COR-L47 (cell line): ENCODE measurements around the gene LTBP2.

Source experiments
- DNase-seq: peaks from one replicate; lab custom pipeline; 2025; lab: John Stamatoyannopoulos, UW

LTBP2 gene

DNA sequence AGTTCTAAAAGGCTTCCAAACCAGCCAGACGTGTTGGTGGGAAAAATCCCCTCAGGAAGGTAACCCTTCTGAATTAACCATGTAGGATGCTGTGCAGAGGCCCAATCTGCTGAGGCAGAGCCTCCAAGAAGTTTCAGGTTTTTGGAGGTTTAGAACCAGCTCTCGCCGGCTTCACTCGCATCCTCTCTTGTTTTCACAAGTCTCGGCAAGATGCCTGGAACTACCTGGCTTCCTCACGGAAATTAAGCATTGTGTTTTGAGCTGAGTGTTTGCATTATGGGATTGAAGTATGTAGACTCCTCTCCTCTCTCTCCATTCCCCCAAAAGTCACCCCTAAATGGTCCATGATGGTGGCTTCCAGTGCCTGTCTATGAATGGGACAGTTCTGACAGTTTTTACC, 20.6 kb downstream of the LTBP2 start:
- DNase-seq, result no peak

DNA sequence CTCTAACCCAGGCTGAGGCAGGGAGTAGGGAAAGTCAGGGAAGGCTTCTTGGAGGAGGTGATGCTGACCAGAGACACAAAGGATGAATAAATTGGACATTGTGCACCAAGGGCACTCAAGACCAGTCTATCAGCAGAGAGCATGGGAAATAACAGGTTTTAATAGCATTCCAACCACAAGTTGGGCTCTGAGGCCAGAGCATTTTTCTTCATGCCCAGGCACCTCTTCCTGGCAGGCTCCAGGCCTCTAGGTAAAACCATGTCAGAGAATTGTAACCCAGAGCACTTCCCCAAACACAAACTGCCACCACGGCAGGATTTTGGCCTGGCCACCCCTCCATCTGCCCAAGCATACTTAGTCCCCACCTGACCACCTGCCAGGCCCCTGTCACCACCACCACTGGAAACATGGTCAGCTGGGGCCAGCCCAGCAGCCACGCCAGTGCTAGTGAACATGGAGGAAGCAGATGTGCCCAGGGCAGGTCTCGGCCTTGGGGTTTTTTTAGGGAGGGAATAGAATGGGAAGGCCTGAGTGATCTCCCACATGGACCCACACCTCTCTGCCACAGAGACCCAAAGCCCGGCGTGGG, 22.7 kb downstream of the LTBP2 start:
- no peak for DNase-seq

DNA sequence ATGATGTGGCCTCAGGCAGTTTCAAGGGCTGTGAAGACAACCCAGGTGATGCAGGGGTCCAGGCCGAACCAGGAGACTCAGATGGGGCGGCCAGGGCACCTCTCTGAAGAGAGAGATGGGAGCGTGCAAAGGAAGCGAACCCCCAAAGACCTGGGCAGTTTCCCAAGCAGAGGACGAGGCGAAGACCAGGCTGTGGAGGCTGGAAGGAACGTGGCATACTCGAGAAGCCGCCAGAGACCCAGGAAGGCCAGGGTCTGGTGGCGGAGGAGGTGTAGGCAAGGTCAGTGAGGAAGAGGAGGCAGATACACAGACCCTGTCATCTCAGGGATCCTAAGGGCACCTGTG, 24.7 kb downstream of the LTBP2 start:
- no peak for DNase-seq

DNA sequence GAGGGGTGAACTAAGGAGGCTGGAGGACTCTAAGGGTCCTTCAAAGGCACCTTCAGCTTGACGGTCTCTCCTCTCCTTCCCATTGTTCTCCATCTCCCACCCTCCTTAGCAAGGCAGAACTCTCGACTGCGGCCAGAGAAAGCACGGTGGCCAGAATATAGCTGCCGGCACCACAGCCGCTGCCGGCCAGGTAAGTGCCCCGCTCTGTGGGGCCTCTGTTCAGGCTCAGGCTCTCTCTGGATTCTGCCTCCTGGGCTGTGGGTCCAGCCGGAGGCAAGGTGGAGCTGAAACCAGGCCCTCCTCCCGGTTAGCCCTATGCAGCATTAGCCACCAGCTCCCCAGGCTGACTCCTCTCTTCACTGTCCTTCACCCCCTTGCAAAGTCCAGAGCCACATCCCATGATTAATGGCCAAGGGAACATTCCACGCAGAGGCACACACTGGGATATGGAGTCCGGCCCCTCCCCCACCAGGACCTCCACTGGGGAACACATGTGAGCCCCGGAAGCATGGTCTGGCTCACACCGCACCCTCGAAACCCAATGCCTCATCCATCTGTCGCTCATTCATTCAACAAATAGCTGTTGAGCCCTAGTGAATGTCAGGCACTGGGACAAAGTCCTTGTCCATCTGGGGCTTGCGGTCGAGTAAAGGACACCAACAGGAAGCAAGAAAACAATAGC, 25.2 kb downstream of the LTBP2 start:
- no peak for DNase-seq

DNA sequence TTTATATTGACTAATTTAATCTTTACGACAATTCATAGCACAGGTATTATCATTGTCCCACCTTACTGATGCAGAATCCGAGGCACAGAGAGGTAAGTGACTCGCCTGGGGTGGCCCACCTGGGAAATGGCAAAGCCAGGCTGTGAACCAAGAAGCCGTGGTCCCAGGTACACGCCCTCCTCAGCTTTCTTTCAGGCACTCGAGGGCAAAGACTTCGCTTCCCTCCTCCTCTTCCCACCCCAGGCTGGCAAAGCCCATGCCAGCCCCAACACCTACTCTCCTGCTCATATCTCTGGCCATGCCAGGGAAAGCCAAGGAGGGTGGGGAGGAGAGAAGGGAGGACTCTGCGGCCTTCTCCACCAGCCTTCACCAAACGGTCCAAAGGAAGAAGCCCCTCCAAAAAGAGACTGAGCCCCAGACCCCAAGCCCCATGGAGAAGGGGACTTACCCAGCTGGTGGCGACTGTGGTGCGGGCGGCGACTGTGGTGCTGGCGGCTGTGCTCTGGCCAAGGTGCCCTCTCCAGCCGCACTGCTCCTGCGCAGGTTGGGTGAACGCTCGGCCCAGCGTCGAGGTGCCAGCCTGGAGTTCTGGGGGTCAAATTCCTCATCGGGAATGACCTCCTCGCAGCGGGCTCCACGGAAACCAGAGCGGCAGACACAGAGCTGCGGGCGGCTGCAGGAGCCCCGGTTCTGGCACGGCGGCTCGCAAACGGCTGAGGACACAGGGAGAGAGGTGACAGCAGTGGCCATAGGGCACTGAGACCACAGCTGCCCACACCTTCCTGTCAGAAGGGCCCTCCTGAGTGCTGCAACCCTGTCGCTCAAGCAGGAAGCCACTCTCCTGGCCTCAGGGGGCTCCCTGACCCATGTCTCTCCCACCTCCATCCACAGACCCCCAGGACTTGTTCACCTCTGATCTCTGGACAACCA, 26.4 kb downstream of the LTBP2 start:
- no peak for DNase-seq

- no peak for DNase-seq
These were observed 27.1 kb downstream of the LTBP2 start for GRCh38 chr14:74584951-74585350.

DNA sequence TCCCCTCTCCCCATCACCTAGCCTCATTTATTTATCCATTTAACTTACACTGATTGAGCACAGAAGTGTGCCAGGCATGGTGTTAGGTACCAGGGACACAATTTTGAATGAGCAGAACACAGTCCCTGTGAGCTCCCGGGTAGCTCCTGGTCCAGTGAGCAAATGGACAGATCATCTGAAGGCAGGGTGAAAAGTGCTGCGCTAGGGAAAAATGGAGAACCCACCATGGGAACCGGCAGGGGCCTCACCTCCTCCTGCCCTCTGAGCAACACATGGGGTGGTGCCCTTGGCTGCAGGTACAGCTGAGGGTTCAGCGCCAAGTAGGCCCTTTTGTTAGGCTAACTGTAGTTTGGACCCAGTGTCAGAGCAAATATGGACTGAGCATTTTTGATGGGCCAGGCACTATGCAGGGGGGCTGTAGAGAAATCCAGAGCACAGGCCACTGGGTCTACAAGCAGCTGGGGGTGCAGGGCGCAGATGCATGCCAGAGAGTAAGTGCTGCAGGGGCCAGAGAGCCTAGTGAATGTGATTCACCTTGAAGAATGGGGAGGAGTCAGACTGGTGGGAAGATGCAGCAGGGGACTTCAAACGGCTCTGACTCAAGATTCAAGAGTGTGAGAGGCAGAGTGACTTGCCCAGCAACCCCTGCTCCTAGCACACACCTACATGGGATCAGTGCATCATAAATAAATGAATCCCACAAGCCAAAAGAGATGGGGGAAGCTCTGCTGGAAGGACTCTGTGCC, 28.2 kb downstream of the LTBP2 start:
- no peak for DNase-seq

DNA sequence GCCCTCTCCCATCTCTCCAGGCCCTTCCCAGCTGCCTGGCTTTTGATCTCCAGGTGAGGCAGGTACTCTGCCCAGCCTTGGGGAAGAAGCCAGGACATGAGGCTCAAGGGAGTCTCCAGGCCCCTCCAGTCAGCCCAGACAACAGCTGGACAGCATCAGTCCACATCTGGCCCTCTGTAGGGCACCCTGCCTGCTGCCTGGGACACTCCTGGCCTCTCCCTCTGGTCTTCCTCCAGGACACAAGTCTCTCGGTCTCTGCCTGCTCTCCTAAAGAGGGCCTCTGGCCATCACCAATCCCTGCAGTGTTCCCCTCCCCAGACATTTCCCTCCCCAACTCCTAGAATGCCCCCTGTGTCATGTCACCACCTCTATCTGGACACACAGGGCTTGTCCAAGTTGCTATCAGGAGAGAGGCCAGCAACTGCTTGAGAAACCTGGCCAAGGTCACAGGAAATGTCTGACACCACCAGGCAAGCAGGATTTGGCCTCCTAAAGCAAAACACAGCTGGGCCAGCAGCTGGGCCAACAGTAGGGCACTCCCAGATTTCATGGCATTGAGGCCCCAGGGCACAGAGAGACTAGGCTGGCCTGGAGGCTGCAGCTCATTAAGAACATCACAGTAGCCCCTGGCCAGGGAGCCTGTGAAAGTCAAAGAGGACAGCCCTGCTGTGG, 29.0 kb downstream of the LTBP2 start:
- DNase-seq, result no peak

DNA sequence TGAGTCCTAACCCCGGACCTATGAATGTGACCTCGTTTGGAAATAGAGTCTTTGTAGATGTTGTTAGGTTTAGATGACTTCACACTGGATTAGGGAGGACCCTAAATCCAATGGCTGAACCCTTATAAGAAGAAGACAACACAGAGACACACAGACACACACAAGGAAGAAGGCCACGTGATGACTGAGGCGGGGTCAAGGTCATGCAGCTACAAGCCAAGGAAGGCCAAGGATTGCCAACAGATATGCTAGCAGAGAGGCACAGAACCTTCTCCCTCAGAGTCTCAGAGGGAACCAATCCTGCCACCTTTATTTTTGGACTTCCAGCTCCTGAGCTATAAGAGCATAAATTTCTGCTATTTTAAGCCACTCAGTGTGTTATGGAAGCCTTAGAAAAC, 31.8 kb downstream of the LTBP2 start:
- DNase-seq, result no peak

DNA sequence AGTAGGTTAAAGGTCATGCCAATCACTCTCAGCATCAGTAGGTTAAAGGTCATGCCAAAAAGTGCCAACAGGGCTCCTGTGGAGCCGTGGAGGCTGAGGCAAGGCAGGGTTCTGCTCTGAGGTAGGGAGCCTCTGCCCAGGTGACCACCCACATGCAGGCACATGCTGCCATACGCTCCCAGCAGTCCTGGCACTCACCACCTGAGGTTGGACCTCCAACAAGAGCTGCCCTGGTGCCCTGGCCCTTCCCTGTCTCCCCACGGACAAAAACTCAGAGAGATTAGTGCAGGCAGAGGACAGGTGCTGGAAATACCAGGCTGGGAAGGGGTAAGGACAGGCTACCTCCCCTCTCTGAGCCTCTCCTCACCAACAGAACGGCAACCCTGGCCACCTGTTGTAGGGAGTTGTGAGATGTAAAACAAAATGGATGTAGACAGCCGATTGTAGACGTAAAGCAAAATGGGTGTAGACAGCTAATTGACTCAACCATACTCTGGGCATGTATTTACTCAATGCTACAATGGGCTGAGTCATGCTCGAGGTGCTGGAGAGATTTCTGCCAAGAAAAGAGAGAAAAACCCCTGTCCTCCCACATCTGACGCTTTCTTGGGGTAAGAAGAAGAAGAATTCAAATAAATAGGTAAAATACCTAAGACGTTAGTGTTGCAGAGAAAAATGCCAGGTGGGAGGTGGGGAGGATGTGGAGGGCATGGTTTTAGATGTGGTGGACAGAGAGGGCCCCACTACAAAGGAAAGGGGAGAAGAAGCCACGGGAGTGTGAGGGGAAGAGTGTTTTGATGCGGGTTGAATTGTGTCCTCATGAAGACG, 32.4 kb downstream of the LTBP2 start:
- no peak for DNase-seq

DNA sequence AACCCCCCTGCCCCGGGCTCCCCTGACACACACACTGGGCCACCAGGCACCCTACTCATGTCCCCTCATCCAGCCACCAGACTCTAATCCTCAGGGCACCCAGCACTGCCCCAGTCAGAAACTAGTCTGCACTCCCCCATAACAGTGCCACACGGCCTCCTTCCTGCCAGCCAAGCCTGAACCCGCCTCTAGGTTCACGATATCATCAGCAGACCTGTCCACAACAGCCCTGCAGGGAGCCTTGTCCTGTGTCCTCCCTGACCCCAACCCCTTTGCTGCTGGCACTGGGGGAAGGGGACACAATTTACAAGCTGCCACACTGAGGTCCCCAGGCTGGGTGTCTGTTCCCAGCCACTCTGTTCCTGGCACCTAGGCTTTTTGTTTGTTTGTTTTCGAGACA, 33.6 kb downstream of the LTBP2 start:
- no peak for DNase-seq

DNA sequence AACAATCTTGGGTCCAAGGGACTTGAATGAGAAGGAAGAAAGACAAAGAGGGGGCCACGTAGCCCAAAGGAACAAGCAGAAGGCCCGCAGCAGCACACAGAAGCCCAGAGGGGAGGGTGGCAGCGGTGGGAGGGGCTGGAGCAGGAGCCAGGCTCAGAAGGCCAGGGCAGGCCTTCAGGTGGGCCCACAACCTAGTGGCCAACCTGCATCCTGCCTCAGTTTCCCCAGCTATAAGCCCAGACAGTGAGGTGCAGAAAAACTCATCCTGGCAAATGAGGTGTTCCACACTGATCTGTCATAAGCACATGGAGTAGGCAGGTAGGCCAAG, 34.1 kb downstream of the LTBP2 start:
- no peak for DNase-seq

- DNase-seq, result no peak
These were observed 34.6 kb downstream of the LTBP2 start for GRCh38 chr14:74577247-74577947.

GRCh38 chr14:74575936-74576335, 36.1 kb downstream of the LTBP2 start:
- no peak for DNase-seq

DNA sequence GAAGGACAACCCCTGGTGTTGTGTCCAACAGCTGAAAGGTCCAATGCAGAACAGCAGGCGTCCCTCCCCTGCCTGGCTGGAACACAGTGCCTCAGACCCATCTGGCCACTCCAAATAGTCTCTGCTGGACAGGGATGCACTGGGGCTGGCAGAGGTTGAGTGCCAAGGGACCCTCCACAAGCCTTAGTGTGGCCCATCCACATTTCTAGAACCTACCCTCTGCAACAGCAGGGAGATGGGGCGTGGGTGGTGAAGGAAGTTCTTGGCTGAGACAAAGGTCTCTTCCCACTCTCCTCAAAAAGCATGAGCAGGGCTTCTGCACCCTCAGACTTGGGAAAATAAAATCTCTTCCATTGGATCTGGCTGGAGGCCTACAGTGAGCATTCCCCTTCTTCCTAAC, 36.5 kb downstream of the LTBP2 start:
- DNase-seq, result no peak

- no peak for DNase-seq
These were observed 37.3 kb downstream of the LTBP2 start for GRCh38 chr14:74574706-74575105.

DNA sequence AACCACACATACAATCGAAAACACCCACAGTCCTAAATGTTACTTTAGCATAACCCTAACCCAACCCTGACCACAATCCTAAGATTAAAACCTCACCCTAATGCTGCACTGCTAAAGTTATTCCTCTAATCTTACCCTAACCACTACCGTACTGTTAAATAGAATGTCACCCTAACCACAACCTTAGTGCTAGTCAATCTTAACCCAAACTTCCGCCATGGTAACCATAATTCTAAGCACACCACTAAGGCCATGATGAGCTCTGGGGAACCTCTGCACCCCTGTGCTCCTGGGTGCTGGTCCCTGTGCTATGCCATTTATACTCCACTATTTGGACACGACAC, 38.0 kb downstream of the LTBP2 start:
- DNase-seq, result no peak

DNA sequence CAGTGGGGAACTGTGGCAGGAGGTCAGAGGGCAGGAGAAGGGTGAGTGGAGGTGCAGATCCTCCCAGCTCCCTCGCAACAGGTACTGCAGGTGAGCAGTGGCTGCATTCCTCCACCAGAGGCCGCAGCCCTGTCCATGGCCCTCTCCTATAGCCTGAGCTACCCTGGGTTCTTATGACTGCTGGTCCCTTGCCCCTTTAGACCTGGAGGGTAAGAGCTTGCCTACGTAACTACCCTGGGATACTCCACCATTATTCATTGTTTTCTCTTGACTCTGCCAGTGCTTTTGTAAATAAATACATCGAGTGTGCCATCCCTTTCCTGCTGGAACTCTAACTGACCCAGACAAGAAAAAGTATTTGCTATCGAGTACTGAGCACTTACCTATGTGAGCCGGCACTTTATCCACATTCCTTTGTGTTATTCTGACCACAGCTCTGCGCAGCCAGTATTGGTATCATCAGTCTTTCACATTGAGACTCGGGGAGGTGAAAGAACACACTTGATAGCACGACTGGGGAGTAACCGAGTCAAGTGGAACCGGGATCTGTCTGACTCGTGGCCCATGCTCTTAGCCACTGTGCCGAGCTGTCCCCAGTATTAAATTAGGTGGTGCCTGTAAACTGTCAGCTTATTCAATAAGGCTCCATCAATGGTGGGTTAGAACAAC, 38.5 kb downstream of the LTBP2 start:
- no peak for DNase-seq

- no peak for DNase-seq
These were observed 39.2 kb downstream of the LTBP2 start for GRCh38 chr14:74572726-74573301.
